SK-N-SH (cell line): ENCODE data around the gene KHSRP. TPM values are rescaled to one million over a fixed set of nuclear protein-coding genes. Genes with fewer than 3 reads are reported as not detected.

Source experiments
- CTCF ChIA-PET: fragments of 300-600, 350-600 bp; formaldehyde crosslinking; extraction: SDS; loops from one replicate; lab custom pipeline; 2021; lab: Yijun Ruan, JAX
- POLR2A ChIA-PET: fragments of 350-600 bp; sonication (Branson Sonifier 250); formaldehyde crosslinking; extraction: SDS; loops from one replicate; lab custom pipeline; 2020; ENCODE audit warnings: antibody characterized with exemption, inconsistent platforms; lab: Yijun Ruan, JAX
- DNase-seq: peaks from one replicate; pipeline ENCODE4 v3.0.0; 2012
- H2AFZ ChIP-seq: fragments of 200-600 bp; sonication (generic); 2 replicates; pipeline ENCODE4 v1.8.1; 2016; ENCODE audit warnings: antibody characterized with exemption, mild to moderate bottlenecking, low read depth
- H3F3A ChIP-seq: fragments of 200-600 bp; sonication (generic); replicated peaks from 2 replicates; pipeline ENCODE3; 2016; ENCODE audit warnings: antibody characterized with exemption, mild to moderate bottlenecking; ENCODE audit not compliant: insufficient read depth
- H3K27ac ChIP-seq, 2 experiments: fragments of 200-500 bp in 1 of 2; fragments of 200-600 bp in 1 of 2; sonication (Bioruptor generic) in 1 of 2; sonication (generic), shearing (Covaris generic) in 1 of 2; 2 replicates each; pipeline versions ENCODE4 v1.5.1 to v1.6.1; 2014 to 2016; ENCODE audit warnings: low read depth in 2 of 2, inconsistent platforms in 1 of 2, low read length in 1 of 2, mild to moderate bottlenecking in 1 of 2, mixed read lengths in 1 of 2
- H3K27me3 ChIP-seq: fragments of 200-600 bp; sonication (generic), shearing (Covaris generic); 2 replicates; pipeline ENCODE4 v1.6.1; 2016; ENCODE audit warnings: mixed run types; ENCODE audit not compliant: insufficient read depth
- H3K36me3 ChIP-seq, 2 experiments: fragments of 200-500 bp in 1 of 2; fragments of 200-600 bp in 1 of 2; sonication (Bioruptor generic) in 1 of 2; sonication (generic) in 1 of 2; replicated peaks in 1 of 2; 2 replicates each; pipeline versions ENCODE3 to v1.5.1; 2014 to 2016; ENCODE audit warnings: low read length in 1 of 2, mild to moderate bottlenecking in 1 of 2; ENCODE audit not compliant: insufficient read depth in 2 of 2, control insufficient read depth in 1 of 2
- H3K4me1 ChIP-seq, 2 experiments: fragments of 200-500 bp in 1 of 2; fragments of 200-600 bp in 1 of 2; sonication (Bioruptor generic) in 1 of 2; sonication (generic), shearing (Covaris generic) in 1 of 2; 2 replicates each; pipeline versions ENCODE4 v1.5.1 to v1.6.1; 2014 to 2016; ENCODE audit warnings: low read depth in 1 of 2, low read length in 1 of 2, mixed run types in 1 of 2; ENCODE audit not compliant: insufficient read depth in 2 of 2, control insufficient read depth in 1 of 2
- H3K4me2 ChIP-seq: fragments of 200-600 bp; sonication (generic), shearing (Covaris generic); 2 replicates; pipeline ENCODE4 v1.6.1; 2017; ENCODE audit warnings: mixed run types
- H3K4me3 ChIP-seq, 2 experiments: fragments of 200-500 bp in 1 of 2; fragments of 200-600 bp in 1 of 2; sonication (Bioruptor generic) in 1 of 2; sonication (generic), shearing (Covaris generic) in 1 of 2; 2 replicates each; pipeline versions ENCODE4 v1.5.1 to v1.8.1; 2014 to 2016; ENCODE audit warnings: low read depth in 2 of 2, inconsistent platforms in 1 of 2, low read length in 1 of 2, mild to moderate bottlenecking in 1 of 2, mixed read lengths in 1 of 2, moderate library complexity in 1 of 2
- H3K79me2 ChIP-seq: fragments of 200-600 bp; sonication (generic); 2 replicates; pipeline ENCODE4 v1.8.1; 2017; ENCODE audit warnings: mild to moderate bottlenecking; ENCODE audit not compliant: insufficient read depth
- H3K9ac ChIP-seq: fragments of 200-600 bp; sonication (generic); 2 replicates; pipeline ENCODE4 v1.6.1; 2017; ENCODE audit warnings: mixed run types
- H3K9me2 ChIP-seq: fragments of 200-600 bp; sonication (generic); 2 replicates; pipeline ENCODE4 v1.6.1; 2017; ENCODE audit warnings: mixed run types
- H3K9me3 ChIP-seq: fragments of 200-600 bp; sonication (generic); 2 replicates; pipeline ENCODE4 v1.6.1; 2017; ENCODE audit warnings: mixed run types, mild to moderate bottlenecking, moderate library complexity
- H4K20me1 ChIP-seq: fragments of 200-600 bp; sonication (generic); 2 replicates; pipeline ENCODE4 v1.6.1; 2017; ENCODE audit warnings: mild to moderate bottlenecking, mixed run types; ENCODE audit not compliant: insufficient read depth
- CHD2 ChIP-seq: fragments of 150-350 bp; IDR thresholded peaks from 2 replicates; pipeline ENCODE4 v1.6.1; 2018; ENCODE audit warnings: low read length; ENCODE audit not compliant: partially characterized antibody
- ELF1 ChIP-seq: IDR thresholded peaks from 2 replicates; pipeline ENCODE4 v1.4.0; 2012
- EP300 ChIP-seq, 2 experiments: IDR thresholded peaks; 2 replicates each; pipeline versions ENCODE4 v1.4.0 to v1.6.1; 2012; ENCODE audit warnings: borderline replicate concordance in 1 of 2, low read depth in 1 of 2, low read length in 1 of 2
- EZH2phosphoT487 ChIP-seq: fragments of 200-600 bp; sonication (generic); IDR thresholded peaks from 2 replicates; pipeline ENCODE4 v1.6.1; 2017; ENCODE audit warnings: low read depth, mixed run types, mild to moderate bottlenecking, antibody characterized with exemption, moderate library complexity, borderline replicate concordance
- FOXJ3 ChIP-seq: sonication (generic); formaldehyde crosslinking; IDR thresholded peaks from 2 replicates; pipeline ENCODE4 v1.5.1; 2020; ENCODE audit warnings: mild to moderate bottlenecking, missing genetic modification reagents
- GABPA ChIP-seq: IDR thresholded peaks from 2 replicates; pipeline ENCODE4 v1.4.0; 2012; ENCODE audit warnings: low read depth, mild to moderate bottlenecking
- MEF2A ChIP-seq: IDR thresholded peaks from 2 replicates; pipeline ENCODE4 v1.4.0; 2012; ENCODE audit warnings: low read depth, borderline replicate concordance
- MXI1 ChIP-seq: IDR thresholded peaks from 2 replicates; pipeline ENCODE4 v1.6.1; 2012; ENCODE audit warnings: mild to moderate bottlenecking, low read depth, low read length, improper control_type of control experiment
- NFIC ChIP-seq: IDR thresholded peaks from 2 replicates; pipeline ENCODE4 v1.4.0; 2012; ENCODE audit warnings: borderline replicate concordance
- POLR2AphosphoS5 ChIP-seq: IDR thresholded peaks from 2 replicates; pipeline ENCODE4 v1.6.1; 2012; ENCODE audit warnings: low read depth, low read length
- RAD21 ChIP-seq: IDR thresholded peaks from 2 replicates; pipeline ENCODE4 v1.6.1; 2012; ENCODE audit warnings: mild to moderate bottlenecking, low read length
- RCOR1 ChIP-seq: fragments of 150-350 bp; IDR thresholded peaks from 2 replicates; pipeline ENCODE4 v1.6.1; 2017; ENCODE audit warnings: antibody characterized with exemption, low read length
- TAF1 ChIP-seq: IDR thresholded peaks from 2 replicates; pipeline ENCODE4 v1.6.1; 2012; ENCODE audit warnings: low read depth, mild to moderate bottlenecking, low read length, moderate library complexity, borderline replicate concordance
- WGBS: methylation state at CpG from one replicate; pipeline ENCODE4 v1.1.6; 2017; ENCODE audit warnings: low lambda C conversion rate; 5-methylcytosine and 5-hydroxymethylcytosine counted together
- polyA plus RNA-seq, 3 experiments: library from polyadenylated mRNA; depleted of rRNA; stranded (reverse); fragments of >200 nt; gene quantifications; 2 replicates each; pipeline ENCODE4 v1.2.3, GENCODE V29; 2012
- TF ChIP-seq, protein P1 (sequence below): IDR thresholded peaks from 2 replicates; pipeline ENCODE4; 2012

Gene KHSRP
- polyA plus RNA-seq, 1 of the 3 experiments (the other 2 are of a cell fraction), result 96.8 TPM

- Histone ChIP-seq H2AFZ (no peak overlapping the region), H3K79me2 (no peaks in the 10 kb centered on the region), H3K4me1 (no peaks in the 10 kb centered on the region; a peak in 1 of 4 replicates), H3K27me3 (no peaks in the 10 kb centered on the region), H4K20me1 (no peaks in the 10 kb centered on the region), H3K9me2 (no peaks in the 10 kb centered on the region), H3F3A (no peaks in the 10 kb centered on the region), H3K9me3 (no peaks in the 10 kb centered on the region), H3K9ac (no peak overlapping the region), H3K4me2 (no peak overlapping the region), H3K27ac (no peak overlapping the region), H3K4me3 (no peak overlapping the region), H3K36me3 (peaks cover 0 to 9% of the 10 kb centered on the region in 2 experiments)
- no peak for DNase-seq
- ChIA-PET POLR2A (no interaction called here), CTCF (interaction anchor here (1.1 kb wide), 1 partner anchor 64 kb away, joined by 3 read pairs; no protein-coding TSS in a partner anchor)
- TF ChIP-seq EZH2phosphoT487 (no peak), ELF1 (no peak)
- TF ChIP-seq, protein P1, sequence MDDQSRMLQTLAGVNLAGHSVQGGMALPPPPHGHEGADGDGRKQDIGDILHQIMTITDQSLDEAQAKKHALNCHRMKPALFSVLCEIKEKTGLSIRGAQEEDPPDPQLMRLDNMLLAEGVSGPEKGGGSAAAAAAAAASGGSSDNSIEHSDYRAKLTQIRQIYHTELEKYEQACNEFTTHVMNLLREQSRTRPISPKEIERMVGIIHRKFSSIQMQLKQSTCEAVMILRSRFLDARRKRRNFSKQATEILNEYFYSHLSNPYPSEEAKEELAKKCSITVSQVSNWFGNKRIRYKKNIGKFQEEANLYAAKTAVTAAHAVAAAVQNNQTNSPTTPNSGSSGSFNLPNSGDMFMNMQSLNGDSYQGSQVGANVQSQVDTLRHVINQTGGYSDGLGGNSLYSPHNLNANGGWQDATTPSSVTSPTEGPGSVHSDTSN, result no peak
- 92% methylated on average over 2 of the region's 2 CpGs for WGBS
These were observed 28.3 kb upstream of the KHSRP start for GRCh38 chr19:6452899-6453298.

DNA sequence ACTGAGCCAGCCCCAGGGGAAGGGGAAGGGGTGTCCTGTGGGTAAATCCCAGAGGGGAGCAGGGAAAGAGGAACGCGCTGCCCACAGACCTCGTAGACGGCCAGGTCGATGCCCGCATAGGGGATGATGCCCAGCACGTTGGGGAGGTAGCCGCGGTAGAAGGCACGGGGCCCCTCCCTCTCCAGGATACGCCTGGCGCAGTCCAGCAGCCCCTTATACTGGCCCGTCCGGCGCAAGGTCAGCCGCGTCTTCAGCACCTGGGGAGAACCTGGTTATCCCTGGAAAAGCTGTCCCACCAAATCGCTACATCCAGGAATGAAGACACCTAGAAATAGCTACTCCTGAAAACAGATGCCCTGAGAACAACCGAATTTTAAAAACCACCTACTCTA is 27.6 kb upstream of the KHSRP start:
- no peak for DNase-seq
- WGBS, result 95% methylated on average over 16 of the region's 19 CpGs
- H3K79me2 ChIP-seq, result no peaks in the 10 kb centered on the region
- H3K4me3 ChIP-seq, result no peak overlapping the region
- no peaks in the 10 kb centered on the region for H3K4me1 ChIP-seq
- ChIA-PET CTCF (no interaction called here), POLR2A (no interaction called here)
- no peak overlapping the region for H3K27ac ChIP-seq
- no peaks in the 10 kb centered on the region for H3K9me3 ChIP-seq
- H3K27me3 ChIP-seq, result no peaks in the 10 kb centered on the region
- no peak overlapping the region for H2AFZ ChIP-seq
- no peaks in the 10 kb centered on the region for H3F3A ChIP-seq
- H4K20me1 ChIP-seq, result no peaks in the 10 kb centered on the region
- peaks cover 0 to 9% of the 10 kb centered on the region in 2 experiments for H3K36me3 ChIP-seq
- TF ChIP-seq RCOR1 (no peak), CHD2 (no peak), FOXJ3 (CRISPR knock-in tag) (no peak), EP300 (IDR thresholded peaks at IDR 0.05; ENCODE audit: borderline replicate concordance in 1 of 2, low read depth in 1 of 2, low read length in 1 of 2) (no peak), RAD21 (no peak), NFIC (no peak), MEF2A (no peak), MXI1 (no peak), POLR2AphosphoS5 (no peak), GABPA (no peak), EZH2phosphoT487 (no peak), TAF1 (no peak)
- no peaks in the 10 kb centered on the region for H3K9me2 ChIP-seq
- H3K9ac ChIP-seq, result no peak overlapping the region
- H3K4me2 ChIP-seq, result no peak overlapping the region
